GM18511 (cell line): ENCODE data around the gene LIMK2.
"Not testable (repeated sequence)": the region's sequence is repeated elsewhere in the genome, so short reads cannot be mapped to it uniquely, and the experiment has no call there.

Experiments
- ATAC-seq: cut with Tn5 transposase; IDR thresholded peaks from one replicate; pipeline ENCODE4 v1.9.1; 2021; ENCODE audit warnings: mild to moderate bottlenecking, moderate library complexity; ENCODE audit not compliant: unreplicated experiment

The LIMK2 gene

DNA sequence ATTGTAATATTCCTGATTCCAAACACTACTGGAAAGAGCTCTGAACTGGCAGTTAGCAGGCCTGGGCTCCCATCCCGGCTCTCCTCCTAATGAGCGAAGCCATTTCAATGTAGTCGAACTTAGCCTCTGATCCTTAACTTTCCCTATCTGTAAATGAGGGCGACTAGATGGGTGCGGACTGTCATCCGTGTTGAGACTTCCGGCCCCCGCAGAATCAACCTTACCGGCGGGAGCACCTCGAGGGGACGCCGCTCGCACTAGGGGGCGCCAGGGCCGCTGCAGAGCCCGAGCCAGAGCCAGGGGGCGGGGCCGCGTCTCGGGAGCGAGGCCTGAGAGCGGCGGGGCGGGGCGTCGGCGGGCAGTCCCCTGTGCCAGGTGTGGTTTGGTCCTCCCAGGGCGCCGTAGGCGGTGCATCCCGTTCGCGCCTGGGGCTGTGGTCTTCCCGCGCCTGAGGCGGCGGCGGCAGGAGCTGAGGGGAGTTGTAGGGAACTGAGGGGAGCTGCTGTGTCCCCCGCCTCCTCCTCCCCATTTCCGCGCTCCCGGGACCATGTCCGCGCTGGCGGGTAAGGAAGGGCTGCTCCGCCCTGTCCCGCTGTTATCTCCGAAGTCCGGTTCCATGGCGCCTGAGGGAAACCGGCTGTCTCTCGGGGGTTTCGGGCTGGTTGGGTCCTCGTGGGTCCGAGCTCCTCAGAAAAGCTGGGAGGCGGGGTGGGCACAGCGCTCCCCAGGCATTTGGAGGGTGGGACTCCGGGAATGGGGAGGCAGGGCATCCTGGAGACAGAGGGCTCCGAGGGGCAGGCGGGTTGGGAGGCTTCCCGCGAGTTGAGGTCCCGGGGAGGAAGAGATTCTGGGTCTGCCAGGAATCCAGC is at the start of gene LIMK2:
LIMK2 (plus strand) TSS at position 437 of the 869 bp plus-strand sequence; CDS start at position 548, 111 bp downstream.
- peak; percentile 90 for ATAC-seq

DNA sequence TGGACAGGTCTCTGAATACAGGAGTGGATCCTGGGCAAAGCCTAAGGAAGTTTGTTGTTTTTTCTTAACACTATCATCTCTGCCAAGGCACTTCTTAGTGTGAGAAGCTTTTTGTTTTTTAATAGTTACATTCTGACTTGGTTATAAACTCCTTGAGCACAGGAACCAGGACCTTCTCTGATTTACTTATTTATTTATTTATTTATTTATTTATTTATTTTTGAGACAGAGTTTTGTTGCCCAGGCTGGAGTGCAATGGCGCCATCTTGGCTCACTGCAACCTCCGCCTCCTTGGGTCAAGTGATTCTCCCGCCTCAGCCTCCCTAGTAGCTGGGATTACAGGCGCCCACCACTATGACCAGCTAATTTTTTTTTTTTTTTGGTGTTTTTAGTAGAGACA is 41.1 kb upstream of the LIMK2 start:
- no peak for ATAC-seq

DNA sequence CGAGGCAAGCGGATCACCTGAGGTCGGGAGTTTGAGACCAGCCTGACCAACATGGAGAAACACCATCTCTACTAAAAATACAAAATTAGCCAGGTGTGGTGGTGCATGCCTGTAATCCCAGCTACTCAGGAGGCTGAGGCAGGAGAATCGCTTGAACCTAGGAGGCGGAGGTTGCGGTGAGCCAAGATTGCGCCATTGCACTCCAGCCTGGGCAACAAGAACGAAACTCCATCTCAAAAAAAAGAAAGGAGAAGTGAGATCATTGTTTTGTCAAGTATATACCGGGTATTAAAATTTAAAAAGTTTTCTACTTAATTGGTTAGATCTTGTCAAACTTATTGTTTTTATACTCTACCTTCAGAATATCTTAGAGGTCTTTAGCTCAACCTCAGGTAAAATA is 40.4 kb upstream of the LIMK2 start:
- ATAC-seq = not testable (repeated sequence)

DNA sequence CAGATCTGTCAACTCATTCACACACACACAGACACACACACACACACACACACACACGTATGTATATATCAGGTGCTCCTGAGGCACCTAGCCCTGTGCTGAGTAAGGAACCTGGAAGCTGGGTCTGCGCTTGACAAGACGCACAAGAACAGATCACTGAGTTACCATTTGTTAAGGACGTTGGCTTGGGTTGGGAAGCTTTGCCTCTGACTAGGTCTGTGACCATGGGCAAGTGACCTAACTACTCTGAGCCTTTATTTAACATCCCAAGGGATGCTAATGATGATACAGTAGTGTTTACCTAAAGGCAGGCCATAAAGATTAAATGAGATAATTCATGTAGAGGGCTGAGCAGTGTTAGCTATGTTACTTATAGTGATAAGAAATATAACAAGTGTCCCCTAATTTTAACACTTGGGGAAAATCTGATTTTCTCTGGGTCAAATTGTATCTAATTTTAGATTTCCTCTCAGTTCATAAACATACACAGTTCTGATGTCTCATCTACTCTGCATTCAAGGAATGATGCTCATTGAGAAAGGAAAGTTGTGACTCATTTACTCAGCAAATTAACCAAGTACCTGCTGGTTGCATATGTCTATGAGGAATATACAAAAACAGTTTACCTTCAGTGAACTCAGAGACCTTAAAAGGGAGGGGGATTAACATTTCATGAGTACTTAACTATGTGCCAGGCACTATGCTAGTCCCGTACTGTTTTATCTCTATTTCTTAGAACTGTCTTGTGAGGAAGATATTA is 38.5 kb upstream of the LIMK2 start:
- ATAC-seq = no peak

DNA sequence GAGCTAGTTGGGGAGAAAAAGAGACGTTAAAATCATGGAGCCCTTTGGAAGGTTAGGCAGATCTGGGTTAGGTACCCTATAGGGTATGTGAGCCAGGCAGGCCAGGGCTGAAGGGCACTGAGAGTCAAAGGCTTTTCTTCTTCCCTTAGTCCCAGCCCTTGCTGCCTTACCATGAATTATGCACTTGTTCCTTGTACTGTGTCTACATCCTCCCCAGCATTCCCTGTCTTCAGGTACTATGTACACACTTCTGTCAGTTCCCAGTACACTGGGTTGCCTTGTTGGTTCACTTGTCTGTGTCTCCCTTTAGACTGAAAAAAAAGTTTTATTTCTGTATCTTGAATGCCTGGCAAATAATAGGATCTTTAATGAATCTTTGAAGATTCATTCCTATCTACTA is 35.2 kb upstream of the LIMK2 start:
- no peak for ATAC-seq

DNA sequence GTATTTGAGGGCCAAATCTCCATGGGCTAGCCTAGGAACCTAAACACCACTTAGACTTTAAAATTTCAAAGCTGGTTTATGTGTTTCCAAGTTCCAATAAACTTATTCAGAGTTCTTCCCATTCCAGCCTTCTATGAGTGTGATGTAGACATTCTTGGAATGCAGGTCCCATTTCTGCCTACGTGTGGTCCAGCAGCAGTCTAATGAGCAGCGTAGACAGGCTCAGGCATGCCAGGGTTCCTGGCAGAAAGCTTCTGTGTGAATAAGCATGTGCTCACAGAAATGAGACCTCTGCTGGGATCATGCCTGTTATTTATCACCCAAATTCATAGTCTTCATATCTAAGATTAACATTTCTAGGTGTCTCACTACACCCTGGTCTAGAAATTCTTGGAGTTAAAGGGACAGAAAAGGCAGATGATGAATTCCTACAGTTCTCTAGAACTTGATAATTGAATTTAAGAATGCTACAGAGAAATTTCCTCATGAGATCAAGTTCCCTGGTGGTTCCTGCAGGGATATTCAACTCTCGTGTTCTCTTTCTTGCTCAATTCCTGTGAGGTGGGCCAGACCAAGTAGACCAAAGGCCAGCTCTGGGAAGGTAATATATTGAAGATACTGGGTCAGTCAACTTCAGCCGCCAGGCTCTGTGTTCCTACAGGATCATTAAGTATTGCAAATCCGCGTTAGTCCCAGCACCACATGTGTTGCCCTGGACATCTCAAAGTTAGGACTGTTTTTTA is 34.5 kb upstream of the LIMK2 start:
- no peak for ATAC-seq

DNA sequence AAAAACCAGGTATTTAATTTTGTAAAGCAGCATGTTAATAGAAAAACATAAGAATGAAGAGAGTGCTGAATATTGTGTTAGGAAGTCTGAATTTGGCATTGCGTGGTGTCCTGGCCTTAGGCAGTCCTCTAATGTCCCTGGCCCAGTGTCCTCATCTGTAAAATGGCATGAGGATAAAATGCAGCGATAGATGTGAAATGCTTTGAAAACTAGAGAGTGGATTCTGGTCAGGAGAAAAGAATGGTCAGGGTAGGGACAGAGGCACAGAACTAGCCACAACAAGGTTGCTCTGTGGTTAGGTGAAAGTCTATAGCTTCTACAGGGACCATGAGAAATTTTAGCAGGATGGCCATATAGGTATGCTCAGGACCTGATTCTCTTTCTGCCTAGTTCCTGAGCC is 33.2 kb upstream of the LIMK2 start:
- no peak for ATAC-seq

DNA sequence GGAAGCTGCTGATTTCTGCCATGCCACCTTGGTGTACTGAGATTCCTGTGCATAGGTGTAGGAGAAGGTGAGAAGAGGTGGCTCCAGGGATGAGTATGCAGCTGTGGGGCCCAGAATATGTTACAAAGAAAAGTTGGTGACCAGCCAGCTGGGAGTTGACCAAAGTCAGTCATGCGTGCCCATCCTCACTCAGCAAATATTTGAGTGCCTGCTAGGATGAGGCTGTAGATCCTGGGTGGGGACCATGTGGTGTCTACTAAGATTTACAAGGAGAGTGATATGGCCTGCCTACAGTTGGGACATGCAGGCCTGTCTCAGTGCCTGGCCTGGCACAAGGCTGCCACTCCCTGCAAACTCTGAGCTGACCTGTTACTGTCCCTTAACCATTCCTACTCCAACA is 32.8 kb upstream of the LIMK2 start:
- no peak for ATAC-seq

DNA sequence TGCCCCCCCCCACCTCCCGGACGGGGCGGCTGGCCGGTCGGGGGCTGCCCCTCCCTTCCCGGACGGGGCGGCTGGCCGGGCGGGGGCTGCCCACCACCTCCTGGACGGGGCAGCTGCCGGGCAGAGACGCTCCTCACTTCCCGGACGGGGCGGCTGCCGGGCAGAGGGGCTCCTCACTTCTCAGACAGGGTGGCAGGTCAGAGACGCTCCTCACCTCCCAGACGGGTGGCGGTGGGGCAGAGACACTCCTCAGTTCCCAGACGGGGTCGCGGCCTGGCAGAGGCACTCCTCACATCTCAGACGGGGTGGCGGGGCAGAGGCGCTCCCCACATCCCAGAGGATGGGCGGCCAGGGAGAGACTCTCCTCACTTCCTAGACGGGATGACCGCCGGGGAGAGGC is 28.1 kb upstream of the LIMK2 start:
- no peak for ATAC-seq

DNA sequence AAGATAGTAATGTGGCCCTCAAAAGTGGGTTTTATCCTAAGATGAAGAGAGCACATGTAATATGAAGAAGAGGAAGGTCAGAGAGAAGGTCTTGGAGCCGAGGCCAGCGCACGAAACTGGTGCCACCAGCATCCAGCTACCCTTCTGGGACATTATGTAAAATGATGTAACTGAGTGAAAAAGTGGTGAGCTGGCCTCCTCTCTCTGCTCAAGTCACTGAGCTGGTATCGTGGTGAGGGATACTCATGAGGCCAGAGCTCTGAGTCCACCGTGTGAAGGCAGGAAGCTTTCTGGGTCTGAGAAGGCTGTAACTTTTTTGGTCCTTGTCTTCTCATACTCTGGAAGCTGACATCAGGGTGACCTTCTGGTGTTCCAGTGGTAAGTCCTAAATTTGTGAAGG is 27.0 kb upstream of the LIMK2 start:
- no peak for ATAC-seq

DNA sequence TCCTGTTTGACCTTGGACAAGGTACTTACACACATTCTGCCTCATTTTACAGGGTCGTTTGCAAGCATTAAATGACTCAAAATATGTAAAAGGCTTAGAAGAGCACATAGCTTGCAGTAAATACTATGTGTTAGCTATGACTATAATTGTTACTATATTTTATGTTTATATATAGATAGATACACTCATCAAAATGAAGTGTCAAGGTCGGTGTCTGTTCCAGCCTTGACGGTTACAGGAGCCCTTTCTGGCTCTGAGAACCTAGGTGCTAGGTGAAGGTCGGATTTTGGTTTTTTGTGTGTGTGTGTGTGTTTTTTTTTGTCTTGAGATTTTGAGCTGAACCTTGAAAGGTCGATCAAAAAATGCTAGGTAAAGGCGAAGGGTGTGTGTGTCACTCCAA is 24.5 kb upstream of the LIMK2 start:
- ATAC-seq = no peak

DNA sequence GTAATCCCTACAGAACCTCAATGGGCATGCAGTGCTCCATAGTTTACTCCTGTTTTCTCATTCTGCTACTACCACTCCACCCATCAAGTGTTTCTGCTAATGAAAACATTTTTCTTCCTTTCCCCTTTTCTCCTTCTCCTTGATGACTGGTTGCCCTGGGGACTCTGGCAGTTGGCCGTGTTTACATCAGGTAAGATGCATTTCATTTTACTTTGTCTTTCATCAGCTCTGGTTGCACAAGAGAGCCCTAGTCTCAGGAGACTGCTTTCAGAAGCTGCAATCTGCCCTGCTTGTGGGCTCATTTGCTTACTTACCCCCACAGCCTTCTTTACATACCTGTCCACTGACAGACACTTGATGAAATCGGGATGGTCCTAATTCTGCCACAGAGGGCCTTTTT is 19.6 kb upstream of the LIMK2 start:
- ATAC-seq = no peak

DNA sequence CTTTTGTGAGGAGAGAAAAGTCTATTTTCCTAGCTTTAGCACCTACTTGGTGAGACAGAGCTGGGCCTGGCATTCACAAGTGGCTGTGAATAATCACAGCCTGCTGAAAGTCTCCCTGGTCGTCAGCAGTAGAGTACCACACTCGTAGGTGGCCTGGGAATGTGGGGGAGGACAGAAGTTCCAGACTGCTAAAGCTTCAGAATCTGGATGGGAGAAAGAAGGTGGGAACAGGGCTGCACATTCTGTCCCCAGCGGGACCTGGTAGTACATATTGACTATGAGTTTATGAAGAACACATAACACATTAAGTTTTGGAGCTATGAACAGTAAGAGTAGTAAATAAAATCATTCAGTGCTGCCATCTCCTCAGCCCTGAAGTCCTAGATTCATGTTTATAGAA is 19.0 kb upstream of the LIMK2 start:
- ATAC-seq = no peak

DNA sequence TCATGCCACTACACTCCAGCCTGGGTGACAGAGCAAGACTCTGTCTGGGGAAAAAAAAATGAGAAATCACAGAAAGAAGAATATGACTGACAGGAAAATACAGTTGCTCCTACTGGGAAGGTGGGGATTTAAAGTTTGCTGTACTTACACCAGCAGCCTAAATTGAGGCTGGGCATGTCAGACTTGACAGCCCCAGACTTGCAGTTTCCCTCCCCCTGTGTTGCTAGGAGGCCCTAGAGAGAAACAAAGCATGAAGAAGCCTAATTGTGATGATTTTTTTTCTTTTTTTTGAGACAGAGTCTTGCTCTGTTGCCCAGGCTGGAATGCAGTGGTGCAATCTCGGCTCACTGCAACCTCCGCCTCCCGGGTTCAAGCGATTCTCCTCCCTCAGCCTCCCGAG is 17.4 kb upstream of the LIMK2 start:
- not testable (repeated sequence) for ATAC-seq

DNA sequence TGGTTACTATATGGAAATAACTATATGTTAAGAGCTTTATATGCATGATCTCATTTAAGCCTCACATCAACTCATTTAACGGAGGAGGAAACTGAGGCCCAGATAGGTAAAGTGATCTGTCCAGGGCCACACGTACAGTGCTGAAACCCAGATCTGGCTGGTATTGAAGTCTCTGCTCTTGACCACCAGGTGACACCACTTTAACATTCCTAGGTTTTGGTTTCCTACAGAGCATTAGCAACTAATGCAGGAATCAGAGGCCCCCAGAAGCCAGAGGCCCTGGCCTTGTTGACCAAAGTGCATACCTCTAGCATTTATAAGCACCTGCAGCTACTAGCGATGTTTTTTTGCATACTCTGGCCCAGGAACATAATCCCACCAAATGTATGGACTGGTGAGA is 12.9 kb upstream of the LIMK2 start:
- no peak for ATAC-seq

DNA sequence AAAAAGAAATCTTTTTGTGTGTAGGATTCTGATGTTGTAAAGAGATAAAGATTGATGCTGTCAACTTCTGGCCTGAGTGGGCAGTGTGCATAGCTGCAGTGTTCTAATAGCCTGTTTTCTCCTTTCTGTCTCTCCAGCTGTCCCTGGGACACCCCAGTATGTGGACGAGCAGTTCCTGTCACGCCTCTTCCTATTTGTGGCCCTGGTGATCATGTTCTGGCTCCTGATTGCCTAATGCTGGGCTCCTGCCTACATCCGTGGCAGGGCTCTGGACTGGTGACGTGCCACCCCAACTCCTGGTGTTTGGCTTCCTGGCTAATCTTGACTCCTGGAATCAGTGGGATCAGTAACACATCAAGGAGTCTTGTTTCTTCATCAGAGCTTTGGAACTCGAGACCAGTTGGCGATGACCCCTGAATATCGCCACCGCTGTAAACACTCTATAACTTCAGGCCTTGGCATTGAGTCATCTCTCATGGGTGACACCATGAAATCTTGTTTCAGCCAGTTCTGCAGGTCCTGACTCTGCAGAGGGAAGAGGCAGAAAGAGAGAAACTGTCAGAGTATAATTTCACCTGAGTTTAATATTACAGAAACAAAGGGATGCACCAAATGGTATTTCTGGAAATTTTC is 7.6 kb upstream of the LIMK2 start:
- not testable (repeated sequence) for ATAC-seq

DNA sequence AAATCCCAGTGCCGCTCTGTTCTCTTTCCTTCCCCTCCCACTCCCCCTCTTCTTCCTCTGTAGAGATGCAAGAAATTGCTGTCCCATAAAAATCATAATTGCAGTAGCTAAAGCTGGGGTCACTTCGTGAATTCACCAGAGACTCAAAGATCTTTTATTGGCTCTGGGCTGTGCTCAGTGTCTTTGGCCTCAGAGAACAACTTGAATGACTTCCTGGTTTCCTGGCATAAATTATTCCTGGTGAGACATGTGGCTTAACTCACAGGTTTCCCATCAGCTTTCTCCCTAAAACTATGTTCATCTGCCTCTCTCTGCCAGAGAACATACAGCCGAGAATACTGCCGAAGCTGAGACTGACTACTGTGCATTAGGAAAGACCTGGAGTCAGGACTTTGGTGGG is 7.0 kb upstream of the LIMK2 start:
- ATAC-seq = not testable (repeated sequence)

DNA sequence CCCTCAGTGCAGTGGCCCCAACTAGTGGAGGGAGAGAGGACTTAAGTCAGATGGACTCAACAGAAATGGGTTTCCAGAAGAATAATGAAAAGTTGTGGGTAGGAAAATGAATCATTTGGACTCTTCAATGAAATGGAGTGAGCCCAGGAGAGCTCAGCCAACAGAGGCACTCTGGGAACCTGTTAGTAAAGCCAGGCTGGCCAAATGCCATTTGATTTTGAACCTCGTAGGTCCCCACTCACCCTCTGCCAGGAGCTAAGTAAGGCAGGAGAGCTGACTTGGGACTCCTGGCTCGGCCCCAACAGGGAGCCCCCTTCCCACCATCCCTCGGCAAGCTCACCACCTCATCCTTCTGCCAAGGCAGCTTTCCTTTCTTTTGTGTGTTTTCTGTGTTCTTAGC is 5.6 kb upstream of the LIMK2 start:
- not testable (repeated sequence) for ATAC-seq

DNA sequence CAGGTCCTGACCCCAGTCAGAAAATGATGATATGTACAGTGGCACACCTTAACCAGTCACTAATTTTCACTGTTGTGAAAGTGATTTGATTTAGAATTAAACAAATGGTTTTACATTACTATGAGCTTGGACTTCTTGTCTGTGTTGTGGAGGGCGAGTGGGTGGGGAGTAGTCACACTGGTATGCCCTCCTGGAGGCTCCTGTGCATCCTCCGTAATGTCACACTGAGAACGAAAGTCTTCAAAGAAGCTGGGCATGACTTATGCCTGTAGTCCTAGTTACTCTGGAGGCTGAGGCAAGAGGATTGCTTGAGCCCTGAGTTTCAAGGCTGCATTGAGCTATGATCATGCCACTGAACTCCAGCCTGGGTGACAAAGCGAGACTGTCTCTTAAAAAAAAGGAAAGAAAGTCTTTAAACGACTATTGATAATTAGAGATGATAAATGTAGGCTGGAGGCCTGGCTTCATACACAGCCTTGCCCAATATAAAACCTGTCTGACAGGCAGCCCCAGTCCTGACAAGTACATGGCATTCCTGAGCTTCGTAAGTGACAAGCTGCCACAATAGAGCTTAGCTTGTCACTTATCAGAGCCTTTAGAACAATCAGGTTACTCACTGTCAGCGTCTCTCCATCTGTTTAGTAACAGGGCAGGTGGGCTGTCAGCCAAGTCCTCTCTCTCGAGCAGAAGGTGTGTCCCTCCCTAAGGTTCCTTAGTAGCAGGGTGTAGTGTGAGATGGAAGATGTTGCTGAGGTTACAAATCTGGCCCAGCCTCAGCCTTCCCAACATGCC is 5.0 kb upstream of the LIMK2 start:
- ATAC-seq = no peak
